GM20431 (cell line): ENCODE measurements around the gene MEF2C.

Source experiments
- in situ Hi-C: fragments of 300-500 bp; cut with MseI, MboI; formaldehyde crosslinking; loops from one replicate; pipeline ENCODE4 v1.15.0; 2020; ENCODE audit warnings: low sequenced_read_pairs; ENCODE audit not compliant: unreplicated experiment

MEF2C gene

DNA sequence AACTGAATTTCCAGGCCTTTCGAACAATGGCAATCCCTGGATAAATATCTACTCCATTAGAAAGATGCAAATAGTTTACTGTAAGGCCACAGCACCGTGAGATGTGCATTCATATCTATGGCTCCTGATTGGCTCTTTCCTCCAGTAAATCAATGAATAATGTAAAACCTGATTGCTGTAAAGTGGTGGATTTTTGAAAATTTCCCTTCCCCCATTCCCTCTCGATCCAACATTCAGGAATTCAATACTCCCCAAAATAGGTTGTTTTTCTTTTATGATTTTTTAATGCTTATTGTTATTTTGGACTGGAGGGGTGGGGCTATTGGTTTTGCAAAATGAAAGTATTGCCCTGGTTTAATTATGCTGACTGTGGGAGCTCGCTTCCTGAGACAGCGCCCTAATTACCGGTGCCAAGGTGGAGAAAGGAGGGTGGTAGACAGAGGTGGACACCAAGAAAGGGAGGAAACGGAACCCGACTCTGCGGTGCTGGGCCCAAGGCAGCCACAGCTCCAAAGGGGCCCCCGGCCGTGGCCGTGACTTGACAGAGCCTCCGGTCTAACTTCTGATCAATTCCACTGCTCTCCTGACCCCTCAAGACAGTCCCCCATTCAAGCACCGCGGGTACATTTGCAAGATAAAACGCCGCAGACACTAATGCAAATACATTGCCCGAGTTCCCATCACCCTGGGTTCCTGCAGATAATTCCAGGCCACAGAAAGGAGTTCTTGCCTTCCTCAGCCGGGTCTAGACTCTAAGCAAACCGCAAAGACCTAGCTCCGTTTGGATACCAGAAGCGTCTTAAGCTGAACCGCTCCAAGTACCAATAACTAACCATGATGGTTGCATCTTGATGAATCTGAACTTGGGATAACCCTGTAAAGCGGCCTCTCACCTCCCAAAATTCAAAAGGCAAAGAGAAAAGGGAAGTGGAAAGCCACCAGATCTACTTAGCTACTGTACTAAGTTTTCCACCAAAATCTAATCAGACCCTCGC is 211.2 kb downstream of the MEF2C start:
- in situ Hi-C loops = no loop called here

GRCh38 chr5:88671106-88671504 is 211.9 kb downstream of the MEF2C start:
- in situ Hi-C loops = no loop called here

DNA sequence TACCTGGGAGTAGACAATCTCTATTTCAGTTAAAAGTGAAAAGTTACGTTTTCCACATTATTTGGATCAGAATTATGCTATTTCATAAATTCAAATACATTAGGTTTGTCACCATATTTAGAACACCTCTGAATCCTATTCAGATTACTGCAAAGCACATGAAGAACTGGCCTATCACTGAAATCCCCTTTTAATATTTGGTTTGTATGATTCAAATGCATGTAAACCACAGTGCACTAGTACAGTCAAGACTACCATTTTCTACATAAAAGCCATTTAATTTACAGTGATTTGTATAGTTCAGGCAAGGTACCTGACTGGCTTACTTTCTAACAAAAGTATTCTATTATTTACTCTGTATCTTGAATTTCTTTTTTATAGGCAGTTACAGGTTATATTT is 212.5 kb downstream of the MEF2C start:
- in situ Hi-C loops = no loop called here

DNA sequence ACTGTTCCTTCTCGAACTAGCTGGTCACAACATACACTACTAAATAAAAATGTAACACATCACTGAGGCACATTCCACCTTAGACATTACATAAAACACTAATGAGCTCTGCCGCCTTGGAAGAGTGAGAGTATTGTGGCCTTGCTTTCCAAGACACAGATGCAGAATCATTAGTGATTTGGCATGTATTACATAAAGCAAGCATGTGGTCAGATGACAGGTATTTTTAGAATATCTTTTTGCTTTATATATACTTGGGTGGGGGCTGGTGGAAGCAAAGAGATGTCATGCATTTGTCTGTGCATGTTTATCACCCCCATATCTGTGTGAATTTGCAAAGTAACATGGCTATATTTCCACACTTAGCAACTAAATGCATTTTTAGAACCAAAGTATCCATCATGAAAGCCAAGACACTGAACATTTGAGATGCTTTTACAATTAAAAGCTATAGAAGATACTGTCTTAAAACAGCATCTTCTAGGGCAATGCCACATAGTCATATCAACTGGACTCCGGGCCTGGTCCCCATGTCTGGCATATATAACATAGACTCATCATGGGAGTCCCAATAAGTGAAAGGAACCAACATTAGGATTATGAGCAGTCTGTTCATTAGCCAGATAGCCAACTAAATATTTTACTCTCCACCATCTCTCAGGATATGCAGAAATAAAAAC is 213.5 kb downstream of the MEF2C start:
- in situ Hi-C loops = no loop called here

DNA sequence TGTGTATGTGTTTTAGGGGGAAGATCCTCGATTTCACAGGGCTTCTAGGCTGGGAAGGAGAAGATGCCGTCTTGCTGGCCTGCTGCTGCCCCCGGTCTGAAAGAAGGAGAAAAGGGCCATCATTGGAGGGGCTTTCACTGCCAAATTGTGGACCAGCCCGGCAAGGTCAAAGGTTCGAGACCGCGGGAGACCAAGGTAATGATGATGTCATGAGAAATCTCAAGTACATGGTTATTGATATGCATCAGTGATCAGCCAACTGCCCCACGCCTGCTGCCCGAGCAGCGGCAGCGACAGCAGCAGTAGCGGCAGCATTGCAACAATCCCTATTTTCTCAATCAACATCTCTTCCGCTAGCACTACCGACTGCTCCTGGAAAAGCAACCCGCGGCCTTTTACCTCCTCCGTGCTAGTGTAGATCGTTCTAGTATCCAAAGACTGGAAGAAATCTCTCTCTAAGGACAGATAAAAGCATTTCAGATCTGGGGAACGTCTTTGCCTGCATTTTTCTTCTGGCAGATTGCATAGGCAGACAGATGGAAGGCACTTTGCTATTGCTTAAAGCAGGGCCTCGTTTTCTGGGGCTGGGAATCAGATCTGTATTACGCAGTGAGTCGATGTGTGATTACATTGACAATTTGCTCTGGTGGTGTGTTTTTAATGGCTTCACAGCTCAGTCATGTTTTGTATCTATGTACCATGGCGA is 215.3 kb downstream of the MEF2C start:
- in situ Hi-C loops = no loop called here
